ENCODE measurements around the gene CAMKK2.
"Not testable (repeated sequence)": the region's sequence is repeated elsewhere in the genome, so short reads cannot be mapped to it uniquely, and the experiment has no call there.

Gene CAMKK2

GRCh38 chr12:121259074-121259473 is 37.4 kb downstream of the CAMKK2 start:
- no CpG with 5 or more reads among the region's 11 CpGs for WGBS (ENCODE audit: extremely low coverage, insufficient coverage, low lambda C conversion rate)

GRCh38 chr12:121257704-121258449 is 38.6 kb downstream of the CAMKK2 start:
- not testable (repeated sequence) for H3K79me2 ChIP-seq (ENCODE audit: control insufficient read depth, insufficient read depth, low read length); DNase-seq; H3K56ac ChIP-seq (ENCODE audit: low read length); H3K18ac ChIP-seq (ENCODE audit: low read length); H2BK120ac ChIP-seq (ENCODE audit: low read depth, low read length); H3K79me1 ChIP-seq (ENCODE audit: low read length); H3K27ac ChIP-seq (ENCODE audit: low read depth, low read length); H4K5ac ChIP-seq (ENCODE audit: low read length); H3K4me2 ChIP-seq (ENCODE audit: low read length); H3K4me1 ChIP-seq (ENCODE audit: control insufficient read depth, low read depth, low read length); H3K27me3 ChIP-seq (ENCODE audit: insufficient read depth, low read length, poor library complexity); H3K4me3 ChIP-seq (ENCODE audit: low read length); H2AK5ac ChIP-seq (ENCODE audit: low read length); H4K8ac ChIP-seq (ENCODE audit: low read depth, low read length); H3K4ac ChIP-seq (ENCODE audit: low read depth, low read length); H2BK15ac ChIP-seq (replicated peaks; ENCODE audit: low read depth); H3K9ac ChIP-seq (ENCODE audit: low read length); H3K23ac ChIP-seq (ENCODE audit: low read length); H2BK5ac ChIP-seq (ENCODE audit: low read length)
- H3K36me3 ChIP-seq (ENCODE audit: control insufficient read depth, insufficient read depth, low read length) = peaks cover 31% of the 10 kb centered on the region
- WGBS (ENCODE audit: extremely low coverage, insufficient coverage, low lambda C conversion rate) = no CpG with 5 or more reads among the region's 8 CpGs

More at GRCh38 chr12:121259074-121259473, 37.4 kb downstream of the CAMKK2 start:
- Histone ChIP-seq H3K27ac (ENCODE audit: low read depth, low read length) (no peak overlapping the region), H3K79me2 (ENCODE audit: control insufficient read depth, insufficient read depth, low read length) (no peaks in the 10 kb centered on the region), H3K4ac (ENCODE audit: low read depth, low read length) (no peak overlapping the region), H3K4me3 (ENCODE audit: low read length) (no peak overlapping the region), H3K4me2 (ENCODE audit: low read length) (no peak overlapping the region), H3K36me3 (ENCODE audit: control insufficient read depth, insufficient read depth, low read length) (peaks cover 28% of the 10 kb centered on the region), H3K4me1 (ENCODE audit: control insufficient read depth, low read depth, low read length) (no peaks in the 10 kb centered on the region), H4K5ac (ENCODE audit: low read length) (no peak overlapping the region), H3K27me3 (ENCODE audit: insufficient read depth, low read length, poor library complexity) (no peaks in the 10 kb centered on the region), H2BK120ac (ENCODE audit: low read depth, low read length) (no peak overlapping the region), H3K18ac (ENCODE audit: low read length) (no peak overlapping the region), H2AK5ac (ENCODE audit: low read length) (no peak overlapping the region), H4K8ac (ENCODE audit: low read depth, low read length) (no peak overlapping the region), H3K9ac (ENCODE audit: low read length) (no peak overlapping the region), H3K79me1 (ENCODE audit: low read length) (peaks cover 2% of the 10 kb centered on the region), H2BK5ac (ENCODE audit: low read length) (no peak overlapping the region), H2BK15ac (replicated peaks; ENCODE audit: low read depth) (no peak overlapping the region), H3K56ac (ENCODE audit: low read length) (no peak overlapping the region), H3K23ac (ENCODE audit: low read length) (no peak overlapping the region)
- DNase-seq = no peak

- no peak overlapping the region for H3K4ac ChIP-seq (ENCODE audit: low read depth, low read length)
- no peak overlapping the region for H3K4me2 ChIP-seq (ENCODE audit: low read length)
- H3K4me1 ChIP-seq (ENCODE audit: control insufficient read depth, low read depth, low read length) = no peaks in the 10 kb centered on the region
- peaks cover 2% of the 10 kb centered on the region for H3K79me1 ChIP-seq (ENCODE audit: low read length)
- no peak overlapping the region for H2BK120ac ChIP-seq (ENCODE audit: low read depth, low read length)
- no peaks in the 10 kb centered on the region for H3K27me3 ChIP-seq (ENCODE audit: insufficient read depth, low read length, poor library complexity)
- H2BK15ac ChIP-seq (replicated peaks; ENCODE audit: low read depth) = no peak overlapping the region
- H3K56ac ChIP-seq (ENCODE audit: low read length) = no peak overlapping the region
- H3K36me3 ChIP-seq (ENCODE audit: control insufficient read depth, insufficient read depth, low read length) = peaks cover 32% of the 10 kb centered on the region
- H3K27ac ChIP-seq (ENCODE audit: low read depth, low read length) = no peak overlapping the region
- no peak overlapping the region for H2BK5ac ChIP-seq (ENCODE audit: low read length)
- WGBS (ENCODE audit: extremely low coverage, insufficient coverage, low lambda C conversion rate) = no CpG with 5 or more reads among the region's 9 CpGs
- no peak for DNase-seq
- H4K5ac ChIP-seq (ENCODE audit: low read length) = no peak overlapping the region
- H4K8ac ChIP-seq (ENCODE audit: low read depth, low read length) = no peak overlapping the region
- no peak overlapping the region for H3K18ac ChIP-seq (ENCODE audit: low read length)
- H2AK5ac ChIP-seq (ENCODE audit: low read length) = no peak overlapping the region
- H3K79me2 ChIP-seq (ENCODE audit: control insufficient read depth, insufficient read depth, low read length) = no peaks in the 10 kb centered on the region
- no peak overlapping the region for H3K9ac ChIP-seq (ENCODE audit: low read length)
- no peak overlapping the region for H3K4me3 ChIP-seq (ENCODE audit: low read length)
- H3K23ac ChIP-seq (ENCODE audit: low read length) = no peak overlapping the region
These were observed 41.1 kb downstream of the CAMKK2 start for GRCh38 chr12:121255433-121255832.

- no peak overlapping the region for H4K8ac ChIP-seq (ENCODE audit: low read depth, low read length)
- H3K4me1 ChIP-seq (ENCODE audit: control insufficient read depth, low read depth, low read length) = no peaks in the 10 kb centered on the region
- no peak overlapping the region for H3K4me3 ChIP-seq (ENCODE audit: low read length)
- no peak for DNase-seq
- peaks cover 2% of the 10 kb centered on the region for H3K79me1 ChIP-seq (ENCODE audit: low read length)
- H3K18ac ChIP-seq (ENCODE audit: low read length) = no peak overlapping the region
- H2BK15ac ChIP-seq (replicated peaks; ENCODE audit: low read depth) = no peak overlapping the region
- WGBS (ENCODE audit: extremely low coverage, insufficient coverage, low lambda C conversion rate) = no CpG with 5 or more reads among the region's 15 CpGs
- no peak overlapping the region for H2BK5ac ChIP-seq (ENCODE audit: low read length)
- peaks cover 28% of the 10 kb centered on the region for H3K36me3 ChIP-seq (ENCODE audit: control insufficient read depth, insufficient read depth, low read length)
- H3K56ac ChIP-seq (ENCODE audit: low read length) = no peak overlapping the region
- H3K4ac ChIP-seq (ENCODE audit: low read depth, low read length) = no peak overlapping the region
- H4K5ac ChIP-seq (ENCODE audit: low read length) = no peak overlapping the region
- H2AK5ac ChIP-seq (ENCODE audit: low read length) = no peak overlapping the region
- H3K27me3 ChIP-seq (ENCODE audit: insufficient read depth, low read length, poor library complexity) = no peaks in the 10 kb centered on the region
- no peak overlapping the region for H2BK120ac ChIP-seq (ENCODE audit: low read depth, low read length)
- H3K27ac ChIP-seq (ENCODE audit: low read depth, low read length) = no peak overlapping the region
- no peak overlapping the region for H3K9ac ChIP-seq (ENCODE audit: low read length)
- H3K79me2 ChIP-seq (ENCODE audit: control insufficient read depth, insufficient read depth, low read length) = no peaks in the 10 kb centered on the region
- H3K23ac ChIP-seq (ENCODE audit: low read length) = no peak overlapping the region
- no peak overlapping the region for H3K4me2 ChIP-seq (ENCODE audit: low read length)
These were observed 42.7 kb downstream of the CAMKK2 start for GRCh38 chr12:121253638-121254335.

- peak; percentile 41 for DNase-seq
- no peak overlapping the region for H2BK5ac ChIP-seq (ENCODE audit: low read length)
- H3K4me3 ChIP-seq (ENCODE audit: low read length) = no peak overlapping the region
- H3K79me1 ChIP-seq (ENCODE audit: low read length) = peaks cover 2% of the 10 kb centered on the region
- H2AK5ac ChIP-seq (ENCODE audit: low read length) = no peak overlapping the region
- WGBS (ENCODE audit: extremely low coverage, insufficient coverage, low lambda C conversion rate) = no CpG with 5 or more reads among the region's 9 CpGs
- no peak overlapping the region for H3K56ac ChIP-seq (ENCODE audit: low read length)
- no peak overlapping the region for H3K9ac ChIP-seq (ENCODE audit: low read length)
- H3K4me1 ChIP-seq (ENCODE audit: control insufficient read depth, low read depth, low read length) = no peaks in the 10 kb centered on the region
- H2BK120ac ChIP-seq (ENCODE audit: low read depth, low read length) = no peak overlapping the region
- no peak overlapping the region for H3K27ac ChIP-seq (ENCODE audit: low read depth, low read length)
- no peaks in the 10 kb centered on the region for H3K27me3 ChIP-seq (ENCODE audit: insufficient read depth, low read length, poor library complexity)
- H4K5ac ChIP-seq (ENCODE audit: low read length) = no peak overlapping the region
- no peak overlapping the region for H2BK15ac ChIP-seq (replicated peaks; ENCODE audit: low read depth)
- no peak overlapping the region for H3K18ac ChIP-seq (ENCODE audit: low read length)
- peaks cover 28% of the 10 kb centered on the region for H3K36me3 ChIP-seq (ENCODE audit: control insufficient read depth, insufficient read depth, low read length)
- no peaks in the 10 kb centered on the region for H3K79me2 ChIP-seq (ENCODE audit: control insufficient read depth, insufficient read depth, low read length)
- no peak overlapping the region for H3K23ac ChIP-seq (ENCODE audit: low read length)
- no peak overlapping the region for H3K4me2 ChIP-seq (ENCODE audit: low read length)
- H4K8ac ChIP-seq (ENCODE audit: low read depth, low read length) = no peak overlapping the region
- H3K4ac ChIP-seq (ENCODE audit: low read depth, low read length) = no peak overlapping the region
These were observed 43.7 kb downstream of the CAMKK2 start for GRCh38 chr12:121252712-121253345.
